ENCODE data around the gene DUOXA2. TPM values are rescaled to one million over a fixed set of nuclear protein-coding genes. Genes with fewer than 3 reads are reported as not detected.

DUOXA2 gene
- polyA plus RNA-seq, 1 donor: not detected

DNA sequence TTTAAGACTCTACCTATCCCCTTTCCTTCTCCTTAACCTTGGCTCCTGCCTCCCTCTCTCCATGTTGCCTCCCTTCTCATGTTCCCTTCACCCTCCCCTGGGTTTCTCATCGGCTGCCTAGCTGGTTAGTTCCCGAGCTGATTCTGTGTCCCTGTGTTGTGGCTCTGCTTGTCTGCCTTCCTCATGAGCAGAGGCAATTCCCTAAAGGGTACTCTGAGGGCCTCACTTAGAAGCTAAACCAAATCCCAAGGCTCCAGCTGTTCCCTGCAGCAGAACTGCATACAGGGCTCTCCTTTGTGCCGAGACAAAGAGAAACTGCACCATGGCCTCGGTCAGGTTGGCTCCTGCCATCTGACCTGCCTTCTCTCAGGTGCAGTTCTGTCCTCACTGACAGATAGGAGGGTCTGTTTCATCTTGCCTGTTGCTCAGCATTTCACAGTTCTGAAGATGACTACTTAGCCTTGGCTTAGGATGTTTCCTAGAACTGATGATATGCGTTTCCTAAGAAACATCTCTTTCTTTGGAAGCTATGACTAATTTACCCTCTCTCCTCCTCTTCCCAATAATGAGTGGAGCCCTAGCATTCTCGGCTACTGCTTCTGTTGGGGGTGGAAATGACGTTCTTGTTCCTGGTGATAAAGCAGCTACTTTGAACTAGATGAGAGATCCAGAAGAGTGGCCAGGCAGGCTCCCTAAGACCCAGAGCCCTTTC, 42.8 kb downstream of the DUOXA2 start:
- DNase-seq (ENCODE audit: low read depth): no peak

DNA sequence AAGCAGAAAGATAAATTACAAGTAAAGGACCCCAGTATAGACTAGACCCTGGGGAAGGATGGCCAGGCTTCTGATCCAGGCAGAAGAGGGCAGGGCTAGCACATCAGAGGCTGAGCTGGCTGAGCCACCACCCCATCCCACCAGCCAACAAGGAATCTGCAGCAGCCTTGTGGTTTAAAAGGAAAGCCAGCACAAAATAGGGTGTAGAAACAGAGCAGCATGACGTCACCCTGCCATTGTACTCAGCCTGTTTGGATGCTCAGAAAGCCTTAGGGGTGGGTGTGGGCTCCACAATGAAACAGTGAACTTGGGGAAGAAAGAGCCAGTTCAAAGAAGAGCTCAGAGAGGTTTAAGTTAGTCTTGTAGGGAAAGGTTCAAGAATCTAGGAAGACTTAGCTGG, 43.8 kb downstream of the DUOXA2 start:
- no peak for DNase-seq (ENCODE audit: low read depth)

DNA sequence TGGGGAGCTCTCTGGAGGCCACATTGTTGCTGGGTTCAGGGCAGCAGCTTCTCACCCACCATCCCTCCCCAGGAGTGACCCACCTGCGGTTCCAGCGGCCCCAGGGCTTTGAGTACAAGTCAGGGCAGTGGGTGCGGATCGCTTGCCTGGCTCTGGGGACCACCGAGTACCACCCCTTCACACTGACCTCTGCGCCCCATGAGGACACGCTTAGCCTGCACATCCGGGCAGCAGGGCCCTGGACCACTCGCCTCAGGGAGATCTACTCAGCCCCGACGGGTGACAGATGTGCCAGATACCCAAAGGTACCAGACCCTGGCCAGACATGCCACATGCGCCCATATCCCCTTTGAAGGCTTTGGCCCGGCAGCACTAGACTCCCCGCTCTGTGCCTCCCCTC, 47.5 kb downstream of the DUOXA2 start:
- DNase-seq (ENCODE audit: low read depth): no peak

DNA sequence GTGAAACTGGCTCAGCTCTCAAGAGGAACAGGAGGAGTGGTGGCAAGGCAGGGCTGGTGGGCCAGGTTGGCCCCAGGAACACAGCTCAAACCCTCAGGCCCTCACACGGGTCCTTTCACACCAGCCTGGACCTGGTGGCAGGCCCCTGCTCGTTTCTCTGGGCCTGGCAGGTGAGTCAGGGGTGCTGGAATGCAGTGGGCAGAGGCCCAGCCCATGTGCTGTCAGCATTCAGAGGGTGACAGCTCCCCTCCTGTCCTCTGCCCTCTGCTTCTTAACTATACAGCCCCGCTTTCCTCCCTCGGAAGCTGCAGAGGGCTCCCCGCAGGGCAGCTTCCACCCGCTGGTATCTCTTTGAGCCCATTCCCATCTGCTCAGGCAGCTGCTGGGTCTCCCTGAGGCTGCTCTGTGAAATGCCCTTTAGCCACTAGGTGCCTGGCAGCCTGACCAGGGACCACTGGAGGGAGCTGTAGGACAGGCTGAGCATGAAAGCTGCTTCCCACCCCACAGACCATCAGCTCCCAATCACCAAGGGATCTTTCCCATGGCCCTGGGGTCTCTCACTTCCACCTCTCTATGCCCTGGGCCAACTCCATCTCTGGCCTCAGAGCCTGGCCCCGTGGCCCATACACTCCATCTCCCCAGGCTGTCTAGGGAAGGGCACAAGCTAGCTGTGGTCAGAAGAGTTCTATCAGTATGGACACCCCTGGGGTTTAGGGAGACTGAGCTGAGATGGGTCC, 48.8 kb downstream of the DUOXA2 start:
- DNase-seq (ENCODE audit: low read depth): peak; percentile 46

DNA sequence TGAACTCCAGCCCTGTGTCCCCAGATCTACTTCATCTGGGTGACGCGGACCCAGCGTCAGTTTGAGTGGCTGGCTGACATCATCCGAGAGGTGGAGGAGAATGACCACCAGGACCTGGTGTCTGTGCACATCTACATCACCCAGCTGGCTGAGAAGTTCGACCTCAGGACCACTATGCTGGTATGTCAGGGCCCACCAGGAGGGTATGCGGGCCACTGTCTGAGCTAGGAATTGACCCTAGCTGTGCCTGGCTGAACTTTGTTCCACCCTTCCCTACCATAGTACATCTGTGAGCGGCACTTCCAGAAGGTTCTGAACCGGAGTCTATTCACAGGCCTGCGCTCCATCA, 49.4 kb downstream of the DUOXA2 start:
- DNase-seq (ENCODE audit: low read depth): no peak

DNA sequence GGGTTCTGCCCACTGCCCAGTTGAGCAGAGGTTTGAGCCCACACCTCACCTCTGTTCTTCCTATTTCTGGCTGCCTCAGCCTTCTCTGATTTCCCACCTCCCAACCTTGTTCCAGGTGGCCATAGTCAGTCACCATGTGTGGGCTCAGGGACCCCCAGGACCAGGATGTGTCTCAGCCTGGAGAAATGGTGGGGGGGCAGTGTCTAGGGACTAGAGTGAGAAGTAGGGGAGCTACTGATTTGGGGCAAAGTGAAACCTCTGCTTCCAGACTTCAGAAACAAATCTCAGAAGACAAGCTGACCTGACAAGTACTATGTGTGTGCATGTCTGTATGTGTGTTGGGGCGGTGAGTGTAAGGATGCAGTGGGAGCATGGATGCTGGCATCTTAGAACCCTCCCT, 50.8 kb downstream of the DUOXA2 start:
- DNase-seq (ENCODE audit: low read depth): no peak

DNA sequence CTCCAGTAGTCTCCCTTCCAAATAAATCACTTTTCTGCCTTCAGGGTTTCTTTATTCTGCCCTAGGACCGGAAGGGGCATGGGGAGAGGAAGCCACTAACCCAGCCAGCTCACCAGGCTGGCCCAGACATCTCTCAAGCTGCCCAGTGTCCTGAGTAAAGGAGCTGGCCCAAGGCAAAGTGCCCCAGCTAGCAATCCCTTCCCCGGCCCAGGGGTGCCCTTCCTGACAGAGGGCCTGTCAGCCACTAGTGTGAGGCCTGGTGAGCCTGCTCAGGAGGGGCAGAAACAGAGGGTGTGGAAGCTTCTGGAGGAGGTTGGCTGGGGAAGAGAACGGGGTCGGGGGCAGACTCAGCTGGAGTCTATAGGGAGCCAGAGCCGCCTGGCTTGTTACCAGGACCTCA, 51.4 kb downstream of the DUOXA2 start:
- no peak for DNase-seq (ENCODE audit: low read depth)

DNA sequence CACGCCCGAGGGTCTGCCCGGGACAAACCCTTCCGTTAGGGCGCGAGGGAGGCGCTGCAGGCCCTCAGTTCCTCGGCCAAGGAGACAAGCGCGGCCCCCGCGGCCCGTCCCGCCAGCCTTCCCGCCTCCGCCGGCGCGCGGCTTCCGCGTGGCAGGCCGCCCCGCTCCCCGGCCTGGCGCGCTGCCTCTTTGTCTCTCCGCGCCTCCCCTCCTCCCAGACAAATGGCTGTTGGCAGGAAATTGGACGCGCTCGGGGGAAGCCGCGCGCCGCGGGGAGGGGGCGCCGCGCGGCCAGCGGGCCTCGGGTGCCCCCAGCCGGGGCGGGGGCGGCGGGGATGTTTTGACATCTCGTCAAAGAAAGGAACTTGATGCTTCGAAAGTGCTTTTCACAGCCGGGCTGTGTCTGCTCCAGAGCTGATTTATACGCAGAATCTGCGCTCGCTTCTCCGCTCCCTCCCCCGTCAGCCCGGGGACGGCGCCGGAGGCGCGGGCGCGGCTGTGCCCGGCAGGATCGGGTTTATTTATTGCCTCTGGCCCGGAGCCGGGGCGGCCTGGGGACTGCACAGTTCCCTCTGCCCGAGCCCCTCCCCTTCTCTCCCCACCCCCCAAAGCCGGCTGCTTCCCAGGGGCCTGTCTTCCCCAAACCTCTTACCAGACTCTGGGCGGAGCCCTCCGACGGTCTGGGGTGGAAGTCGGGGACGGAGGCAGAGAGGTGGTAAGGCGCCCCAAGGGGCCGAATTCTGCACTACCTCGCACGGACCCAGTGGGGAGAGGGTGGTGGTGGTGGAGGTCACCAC, 52.9 kb downstream of the DUOXA2 start:
- DNase-seq (ENCODE audit: low read depth): peak; percentile 35

DNA sequence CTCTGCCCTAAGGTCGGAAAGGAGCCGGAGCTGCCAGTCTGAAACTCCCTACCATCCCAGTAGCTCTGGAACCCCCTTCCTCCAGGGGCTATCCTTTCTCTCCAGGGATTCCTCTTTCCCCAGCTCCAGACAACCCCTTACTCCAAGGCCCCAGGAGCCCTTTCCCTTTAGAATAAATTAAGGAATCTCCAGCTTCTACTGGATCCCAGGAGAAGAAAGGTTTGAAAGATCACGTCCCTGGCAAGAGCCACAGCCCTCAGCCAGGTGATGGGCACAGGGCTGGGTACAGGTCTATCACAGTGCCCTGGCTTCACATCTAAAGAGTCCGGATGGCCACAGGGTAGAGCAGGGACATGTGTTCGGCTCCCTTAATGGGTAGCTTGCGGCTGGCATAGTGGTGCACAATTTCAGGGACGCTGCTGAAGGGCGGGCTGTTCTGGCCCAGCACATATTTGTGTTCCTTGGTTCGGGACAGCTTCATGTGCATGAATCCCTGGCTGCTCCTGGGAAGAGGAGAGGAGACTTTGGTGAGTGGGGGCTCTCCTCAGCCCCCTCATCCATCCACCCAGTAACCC, 53.6 kb downstream of the DUOXA2 start:
- no peak for DNase-seq (ENCODE audit: low read depth)

Other genes starting within 250 kb of the DUOXA2 start
- not detected for gene TERB2, start 157.6 kb upstream of the DUOXA2 start, polyA plus RNA-seq (ENCODE audit: insufficient read length)
- gene SORD, start 91.1 kb upstream of the DUOXA2 start, polyA plus RNA-seq (ENCODE audit: insufficient read length): 6.5 TPM
- gene DUOX2, start 154 bp upstream of the DUOXA2 start, polyA plus RNA-seq (ENCODE audit: insufficient read length): 0.04 TPM
- not detected for gene DUOXA1, start 15.6 kb downstream of the DUOXA2 start, polyA plus RNA-seq (ENCODE audit: insufficient read length)
- gene DUOX1, start 15.7 kb downstream of the DUOXA2 start, polyA plus RNA-seq (ENCODE audit: insufficient read length): 2.9 TPM
- 7.4 TPM for gene SHF, start 73.6 kb downstream of the DUOXA2 start, polyA plus RNA-seq (ENCODE audit: insufficient read length)
- gene SLC28A2, start 137.9 kb downstream of the DUOXA2 start, polyA plus RNA-seq (ENCODE audit: insufficient read length): 0.13 TPM